NCI-H2081 (cell line): ENCODE measurements around the gene ADAP1.
"Not testable (repeated sequence)": the region's sequence is repeated elsewhere in the genome, so short reads cannot be mapped to it uniquely, and the experiment has no call there.

Source experiments
- DNase-seq, 2 experiments: peaks; one replicate each; lab custom pipeline; 2025; lab: John Stamatoyannopoulos, UW

ADAP1 gene

DNA sequence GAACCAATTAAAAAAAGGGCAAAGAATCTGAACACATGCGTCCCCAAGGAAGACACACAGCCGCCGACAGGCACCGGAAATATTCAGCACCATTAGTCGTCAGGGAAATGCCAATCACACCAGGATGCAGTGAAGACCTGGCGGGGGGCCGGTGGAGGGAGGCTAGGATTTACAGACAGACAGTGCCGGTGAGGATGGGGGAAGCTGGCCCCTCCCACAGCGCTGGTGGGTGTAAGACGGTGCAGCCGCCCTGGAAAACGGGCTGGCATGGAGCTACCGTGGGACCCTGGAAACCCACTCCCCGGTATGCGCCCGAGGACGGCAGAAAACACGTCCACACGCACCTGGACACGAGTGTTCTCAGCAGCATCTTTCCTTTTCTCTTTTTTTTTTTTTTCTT is 4.8 kb upstream of the ADAP1 start:
- no peak for DNase-seq

DNA sequence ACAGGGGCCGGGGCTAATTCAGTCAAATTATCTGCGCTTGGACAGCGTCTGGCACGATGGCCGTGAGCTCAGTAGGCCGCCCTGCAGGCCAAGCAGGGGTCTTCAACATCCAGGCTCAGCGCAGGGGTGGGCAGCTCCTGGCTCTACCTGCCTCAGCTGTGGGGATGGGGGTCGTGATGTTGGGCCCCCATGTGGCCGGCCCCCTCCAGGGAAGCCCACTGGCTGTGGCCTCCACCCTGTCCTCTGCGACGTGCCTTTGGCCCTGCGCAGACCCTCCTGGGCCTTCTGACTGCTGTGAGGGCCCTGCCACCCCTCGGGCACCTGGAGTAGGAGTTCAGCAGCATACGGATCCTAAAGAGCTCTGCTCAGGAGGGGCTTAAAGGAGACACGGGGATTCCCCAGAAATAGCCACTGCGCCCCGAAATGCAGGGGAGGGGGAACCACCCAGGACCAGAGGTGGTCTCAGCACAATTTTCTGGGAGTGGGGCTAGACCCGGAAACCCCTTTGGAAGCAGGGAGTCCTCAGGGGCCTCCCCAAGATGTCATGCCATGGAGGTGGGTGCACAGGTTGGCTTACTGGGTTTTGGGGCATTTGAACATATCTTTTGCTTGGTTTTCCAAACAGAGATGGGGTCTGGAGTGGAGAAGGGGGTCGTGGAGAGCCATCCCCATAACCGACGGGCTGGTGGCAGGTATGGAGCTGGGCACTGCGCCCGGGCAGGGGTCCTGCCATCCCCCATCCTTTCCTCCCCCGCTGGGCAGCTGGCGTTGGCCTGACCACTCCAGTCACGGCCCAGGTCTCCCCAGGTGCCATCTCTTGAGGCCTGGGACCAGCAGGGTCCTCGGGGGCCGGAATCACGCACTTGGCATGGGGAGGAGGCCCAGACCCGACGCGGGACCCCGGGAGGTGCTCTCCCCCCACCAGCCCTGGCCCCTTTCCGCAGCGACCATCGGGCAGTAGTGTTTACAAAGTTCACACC is 4.0 kb upstream of the ADAP1 start:
- no peak for DNase-seq

DNA sequence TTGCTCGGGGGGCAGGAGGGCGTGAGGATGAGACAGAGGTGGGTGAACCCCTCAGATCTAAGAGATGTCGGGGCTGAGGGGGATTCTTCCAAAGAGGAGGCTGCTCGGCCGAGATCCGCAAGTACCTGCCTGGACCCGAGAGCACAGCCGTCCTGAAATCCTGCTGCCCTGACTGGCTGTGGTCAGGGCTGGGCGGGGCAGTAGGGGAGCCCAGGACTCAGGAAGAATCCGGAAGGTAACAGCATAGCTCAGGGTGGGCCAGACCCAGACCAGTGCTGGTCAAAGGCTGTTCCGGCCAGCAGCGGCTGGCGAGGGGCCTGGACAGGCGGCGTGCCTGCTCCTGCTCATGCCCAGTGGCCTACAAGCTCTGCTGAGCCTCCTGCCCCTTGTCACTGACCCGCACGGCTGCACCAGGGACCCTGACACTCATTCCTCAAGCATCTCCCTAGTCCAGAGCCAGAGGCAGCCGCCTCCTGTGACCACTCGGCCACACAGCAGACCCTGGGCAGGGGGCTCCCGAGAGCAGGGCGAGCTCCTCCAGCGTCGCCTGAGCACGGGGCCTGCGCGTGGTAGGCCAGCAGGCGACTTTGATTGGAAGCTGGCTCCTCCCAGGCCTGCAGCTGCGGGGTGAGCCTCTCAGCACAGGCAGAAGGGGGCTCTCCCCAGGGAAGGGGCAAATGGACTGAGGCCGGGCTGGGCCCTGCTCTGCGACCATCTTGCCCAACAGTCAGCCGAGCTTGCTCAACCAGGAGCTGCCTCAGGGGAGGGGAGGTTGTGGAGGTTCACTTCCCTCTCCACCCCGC is 3.1 kb upstream of the ADAP1 start:
- no peak for DNase-seq

DNA sequence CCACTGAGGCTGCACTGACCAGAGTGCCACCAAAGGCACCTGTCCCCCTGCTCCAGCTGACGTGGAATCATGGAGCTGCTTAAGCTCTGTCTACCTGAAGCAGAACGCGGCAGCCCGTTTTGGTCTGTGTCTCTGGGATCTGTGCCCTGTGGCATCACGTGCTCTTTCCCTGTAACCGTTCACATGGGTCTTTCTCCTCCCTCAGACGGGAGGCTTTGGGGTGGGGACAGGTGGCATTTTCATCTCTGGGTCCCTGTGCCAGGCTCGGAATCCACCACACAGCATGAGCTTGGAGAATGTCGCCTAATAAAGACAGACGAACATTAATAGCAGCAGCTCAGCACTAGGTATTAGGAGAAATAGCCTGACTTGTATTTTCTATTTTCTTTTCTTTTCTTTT is 1.6 kb upstream of the ADAP1 start:
- DNase-seq: no peak

DNA sequence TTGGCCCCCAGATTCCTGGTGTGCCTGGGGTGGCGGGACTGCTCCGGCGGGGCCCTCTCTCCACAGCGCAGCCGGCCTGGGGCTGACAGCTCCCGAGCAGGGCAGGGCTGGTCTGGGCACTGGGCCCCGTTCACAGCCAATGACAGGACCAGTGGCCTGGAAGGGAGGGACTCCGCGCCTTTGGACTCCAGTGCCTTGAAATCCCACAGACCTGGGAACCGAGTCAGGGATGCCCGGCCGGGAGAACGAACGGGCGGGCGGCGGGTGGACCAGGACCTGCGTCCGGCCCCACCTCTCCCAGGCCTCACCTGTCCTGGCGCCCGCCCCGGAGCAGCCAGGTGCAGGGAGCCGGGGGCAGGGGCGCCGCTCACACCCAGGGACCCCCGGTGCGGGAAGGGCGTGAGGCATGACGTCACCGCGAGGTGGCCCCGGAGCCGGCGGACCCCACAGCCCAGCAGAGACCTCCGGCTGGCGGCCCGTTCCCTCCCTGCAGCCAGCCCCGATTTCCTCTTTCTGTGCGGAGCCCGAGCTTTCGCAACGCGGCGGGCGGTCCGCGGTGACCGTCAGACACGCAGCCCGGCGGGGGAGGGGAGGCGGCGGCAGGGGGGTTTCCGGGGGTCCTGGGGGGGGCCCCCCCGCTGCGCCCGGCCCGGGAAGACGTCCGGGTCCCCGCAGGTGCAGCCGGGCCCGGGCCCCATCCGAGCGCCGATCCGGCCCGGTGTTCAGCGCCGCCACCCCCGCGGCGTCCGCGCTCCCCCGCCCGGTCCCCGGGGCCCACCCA is 743 bp downstream of the ADAP1 start:
- DNase-seq: peak in 1 of 2 experiments; percentile 30

DNA sequence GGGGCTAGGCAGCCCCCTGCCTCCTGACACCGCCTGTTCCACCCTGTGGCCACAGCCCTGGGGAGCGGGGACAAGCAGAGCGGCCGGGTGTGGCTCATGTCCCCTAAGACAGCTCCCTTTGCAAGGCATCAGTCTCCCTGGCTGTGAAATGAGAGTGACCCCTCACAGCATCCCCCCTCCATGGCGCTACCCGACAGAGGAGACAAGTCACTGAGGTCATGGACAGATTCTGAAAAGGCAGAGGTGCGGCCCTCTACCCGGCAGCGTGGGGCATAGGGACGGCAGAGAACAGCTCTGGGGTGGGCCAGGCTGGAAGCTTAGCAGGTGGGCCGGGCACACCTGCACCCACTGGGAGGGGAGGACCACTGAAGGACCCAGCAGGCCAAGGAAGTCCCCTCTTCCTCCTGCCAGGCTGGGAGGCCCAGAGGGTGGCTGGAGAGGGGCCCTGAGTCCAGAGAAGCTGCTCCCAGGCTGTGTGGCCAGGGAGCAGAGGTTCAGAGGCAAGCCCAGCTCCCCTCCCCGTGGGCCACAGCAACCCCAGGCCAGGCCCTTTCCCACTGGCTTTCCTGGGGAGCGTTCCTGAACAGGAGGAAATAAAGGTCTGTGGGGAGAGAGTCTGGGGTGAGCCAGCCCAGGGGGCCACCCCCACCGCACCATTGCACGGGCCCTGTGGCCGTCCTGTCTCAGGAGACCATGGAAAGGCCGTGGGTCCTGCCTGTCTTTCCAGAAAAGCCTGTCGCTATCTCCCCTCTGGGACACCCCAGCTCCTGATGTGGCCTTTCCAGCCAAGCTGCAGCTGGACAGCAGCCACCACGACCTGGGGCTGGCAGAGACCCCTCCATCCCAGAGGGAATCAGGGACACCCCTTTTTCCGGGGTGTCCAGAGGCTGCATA is 1.7 kb downstream of the ADAP1 start:
- DNase-seq: no peak

DNA sequence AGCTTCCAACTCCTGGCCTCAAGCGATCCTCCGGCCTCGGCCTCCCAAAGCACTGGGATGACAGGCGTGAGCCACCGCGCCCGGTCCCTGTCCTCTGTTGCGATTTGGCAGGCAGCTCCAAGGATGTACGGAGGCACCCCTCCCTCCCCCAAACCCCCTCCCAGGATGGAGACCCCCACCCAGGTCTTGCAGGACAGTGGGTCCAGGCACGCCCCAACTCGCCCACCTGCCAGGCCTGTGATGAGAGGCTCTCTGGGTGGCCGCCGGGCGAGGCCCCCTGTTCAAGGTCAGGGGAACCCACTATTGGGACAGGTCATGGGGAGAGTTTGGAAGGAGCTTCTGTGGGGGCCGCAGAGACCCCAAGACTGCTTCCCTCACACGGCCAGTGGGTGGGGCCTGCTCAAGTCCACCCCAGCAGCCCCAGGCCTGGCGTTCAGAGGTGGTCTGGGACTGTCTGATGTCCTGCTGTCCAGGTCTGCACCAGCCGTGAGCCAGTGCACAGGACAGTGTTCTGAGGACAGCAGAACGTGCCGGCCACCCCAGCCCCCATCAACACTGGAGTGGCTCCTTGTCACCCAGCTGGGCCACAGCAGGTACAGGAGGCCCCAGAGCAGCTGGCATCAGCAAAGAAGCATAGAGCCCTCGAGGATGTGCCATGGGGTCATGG is 2.5 kb downstream of the ADAP1 start:
- DNase-seq: no peak

DNA sequence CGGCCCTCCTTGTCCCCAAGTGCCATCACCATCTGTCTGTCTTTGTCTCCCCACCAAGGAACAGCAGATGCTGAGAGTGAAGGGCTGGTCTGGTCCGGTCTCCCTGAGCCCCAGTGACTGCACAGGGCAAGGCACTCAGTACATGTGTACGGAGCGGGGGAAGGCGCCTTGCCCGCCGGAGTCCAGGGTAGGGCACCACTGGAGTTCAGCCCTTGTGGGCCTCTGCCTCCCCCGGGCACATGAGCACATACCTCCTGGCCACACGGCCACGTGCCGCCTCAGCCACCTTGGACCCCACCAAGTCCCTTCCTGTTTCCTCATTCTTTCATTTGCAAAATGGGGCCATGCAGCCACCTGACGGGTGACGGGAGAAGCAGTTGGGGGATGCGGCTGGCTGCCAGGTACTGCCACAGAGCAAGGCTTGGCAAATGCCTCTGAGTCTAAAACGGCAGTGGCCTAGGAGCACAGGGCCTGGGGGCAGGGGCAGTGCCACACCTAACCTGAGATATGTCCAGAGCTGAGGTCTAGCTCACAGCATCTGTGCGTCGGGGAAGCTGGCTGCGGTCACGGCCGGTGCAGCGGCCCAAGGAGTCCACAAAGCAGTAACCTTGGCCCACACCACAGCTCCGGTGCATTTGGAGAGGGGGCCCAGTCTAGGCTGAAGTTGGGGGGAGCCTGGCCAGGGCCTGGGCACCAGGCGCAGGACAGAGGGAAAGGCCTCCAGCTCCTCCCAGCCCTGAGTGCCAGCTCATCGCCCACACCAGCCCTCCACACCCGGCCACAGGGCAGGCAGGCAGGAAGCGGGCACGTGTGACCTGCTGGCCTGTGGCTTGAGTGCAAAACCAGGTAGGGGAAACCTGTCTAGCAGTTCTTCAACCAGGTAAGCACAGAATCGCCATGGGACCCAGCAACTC is 5.2 kb downstream of the ADAP1 start:
- no peak for DNase-seq

DNA sequence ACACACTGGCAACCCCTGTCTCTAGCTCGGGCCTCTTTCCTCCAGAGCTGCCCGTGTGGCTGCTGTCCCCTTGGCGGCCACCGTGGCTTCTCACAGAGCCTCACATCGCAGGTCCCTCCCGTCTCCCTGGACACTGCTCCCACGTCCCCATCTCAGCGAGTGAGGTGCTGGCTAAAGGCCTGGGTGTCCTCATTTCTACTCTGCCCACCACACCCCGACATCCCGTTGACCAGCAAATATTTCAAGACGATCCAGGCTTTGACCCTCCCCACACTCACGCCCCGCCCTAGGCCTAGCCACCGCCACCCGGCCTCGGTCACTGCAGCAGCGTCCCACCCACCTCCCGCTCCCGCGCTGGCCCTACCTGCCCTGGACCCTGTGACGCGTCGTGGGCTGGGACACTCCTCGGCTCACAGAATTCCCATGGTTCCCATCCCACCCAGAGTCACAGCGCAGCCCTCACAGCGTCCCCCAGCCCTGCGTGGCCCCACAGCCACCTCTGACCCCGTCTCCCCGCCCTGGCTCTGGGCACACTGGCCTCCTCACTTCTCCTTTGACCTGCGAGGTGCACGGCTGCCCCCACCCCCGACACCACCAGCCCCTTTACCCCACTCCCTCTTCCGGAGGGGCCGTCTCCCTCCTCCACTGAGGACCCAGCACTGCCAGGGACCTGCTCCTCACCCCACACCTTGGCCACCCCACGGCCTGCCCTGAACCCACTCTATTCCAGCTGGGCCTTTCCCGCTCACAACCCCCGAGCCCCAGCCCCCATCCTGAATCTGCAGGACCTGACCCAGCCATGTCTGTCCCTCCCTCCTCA is 6.9 kb downstream of the ADAP1 start:
- no peak for DNase-seq

DNA sequence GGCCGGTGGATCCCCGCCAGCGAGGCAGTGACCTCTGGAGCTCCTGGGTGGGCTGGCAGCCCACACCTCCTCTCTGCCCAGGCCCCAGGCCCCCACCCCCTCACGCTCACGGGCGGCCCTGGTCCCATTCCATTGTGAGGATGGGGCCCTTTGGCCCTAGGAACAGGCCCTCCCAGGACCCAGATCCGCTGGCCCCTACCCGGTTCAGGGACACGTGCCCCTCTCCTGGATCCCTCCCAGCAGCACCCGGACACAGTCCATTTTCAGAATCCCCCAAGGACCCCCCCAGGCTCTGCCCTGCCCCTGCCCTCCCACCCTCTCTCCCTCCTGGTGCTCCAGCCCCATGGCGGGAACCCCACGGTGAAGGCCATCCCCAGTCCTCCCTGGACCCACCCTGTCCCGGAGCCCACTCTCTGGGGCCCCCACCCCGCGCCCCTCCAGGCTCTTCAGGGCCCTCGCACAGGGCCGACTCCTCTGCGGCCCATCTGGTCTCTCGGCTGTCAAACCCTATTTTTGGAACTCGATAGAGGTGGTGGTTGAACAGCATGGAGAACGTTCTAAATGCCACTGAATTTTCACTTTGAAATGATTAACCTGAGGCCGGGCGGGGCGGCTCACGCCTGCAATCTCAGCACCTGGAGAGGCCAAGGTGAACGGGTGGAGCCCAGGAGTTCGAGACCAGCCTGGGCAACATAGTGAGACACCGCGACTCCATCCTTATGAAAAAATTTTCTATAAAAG is 8.1 kb downstream of the ADAP1 start:
- DNase-seq: no peak

DNA sequence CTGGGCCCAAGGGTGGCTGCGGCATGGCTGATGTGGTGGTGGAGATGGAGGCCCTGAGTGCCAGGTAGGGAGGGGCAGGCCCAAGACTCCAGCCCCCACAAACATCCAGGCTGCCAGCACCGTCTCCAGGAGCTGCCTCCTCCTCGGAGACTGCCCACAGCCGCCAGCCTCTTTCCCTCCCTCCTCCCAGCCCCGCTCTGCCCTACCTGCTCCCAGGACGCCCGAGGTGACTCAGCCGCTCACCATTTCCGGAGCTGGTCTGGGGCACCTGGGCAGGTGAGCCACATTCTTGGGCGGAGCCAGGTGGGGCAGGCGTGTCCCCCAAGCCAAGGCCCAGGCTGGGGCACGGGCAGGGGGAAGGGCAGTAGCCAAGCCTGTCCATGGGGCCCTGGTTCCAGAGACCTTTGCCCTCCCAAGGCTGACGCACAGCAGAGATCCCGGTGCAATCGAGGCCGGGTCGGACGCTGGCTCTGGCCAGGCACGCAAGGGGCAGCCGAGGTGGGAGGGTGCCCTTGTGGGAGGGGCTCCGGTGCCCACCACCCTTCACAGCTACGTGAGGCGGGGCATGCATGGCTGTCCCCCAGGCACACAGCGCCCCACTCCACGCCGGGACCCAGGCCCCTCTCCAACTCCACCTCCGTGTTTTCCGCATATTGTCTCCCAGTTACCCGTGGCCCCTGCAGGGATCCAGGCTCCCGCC is 8.8 kb downstream of the ADAP1 start:
- DNase-seq: no peak

DNA sequence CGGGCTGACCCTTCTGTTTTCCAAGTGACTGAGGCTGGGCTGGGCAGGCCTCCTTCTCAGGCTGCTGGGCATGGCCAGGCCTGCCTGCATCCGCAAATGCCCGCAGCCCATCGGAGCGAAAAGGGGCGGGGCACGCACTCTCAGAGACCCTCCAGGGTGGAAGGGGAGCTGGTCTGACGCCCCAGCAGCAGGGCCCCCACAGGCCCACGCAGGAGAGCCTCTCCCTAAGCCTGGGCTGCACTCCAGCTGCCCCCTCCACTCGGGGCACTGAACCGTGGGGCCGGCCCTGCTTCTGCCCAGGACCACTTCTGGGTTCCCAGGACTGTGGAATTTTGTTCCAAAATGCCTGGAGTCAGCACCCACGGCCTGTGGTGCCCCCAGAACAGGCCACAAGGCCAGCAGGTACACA is 9.3 kb downstream of the ADAP1 start:
- DNase-seq: no peak

DNA sequence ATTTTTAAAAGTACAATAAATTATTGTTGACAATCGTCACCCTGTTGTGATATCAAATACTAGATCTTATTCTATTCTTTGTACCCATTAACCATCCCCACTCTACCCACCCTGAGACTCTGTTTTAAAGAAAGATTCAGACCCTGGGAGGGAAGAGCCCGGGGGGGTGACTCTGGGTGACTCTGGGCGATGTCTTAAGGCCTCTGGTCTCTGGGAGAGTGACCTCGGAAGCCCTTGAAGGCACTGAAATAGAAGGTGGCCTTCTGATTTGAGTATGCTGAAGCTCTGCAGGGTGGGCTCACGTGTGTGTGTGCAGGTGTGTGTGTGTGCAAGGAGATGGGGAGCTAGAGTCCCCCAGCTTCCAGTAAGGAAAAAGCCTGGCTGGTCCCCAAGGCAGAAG is 9.7 kb downstream of the ADAP1 start:
- no peak for DNase-seq

DNA sequence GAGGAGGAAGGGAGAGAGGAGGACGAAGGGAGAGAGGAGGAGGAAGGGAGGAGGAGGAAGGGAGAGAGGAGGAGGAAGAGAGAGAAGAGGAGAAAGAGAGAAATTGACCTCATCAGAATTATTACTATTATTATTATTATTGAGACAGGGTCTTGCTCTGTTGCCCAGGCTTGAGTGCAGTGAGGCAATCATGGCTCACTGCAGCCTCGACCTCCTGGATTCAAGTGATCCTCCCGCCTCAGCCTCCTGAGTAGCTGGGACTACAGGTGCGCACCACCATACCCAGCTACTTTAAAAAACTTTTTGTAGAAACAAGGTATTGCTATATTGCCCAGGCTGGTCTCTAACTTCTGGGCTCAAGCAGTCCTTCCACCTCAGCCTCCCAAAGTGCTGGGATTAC is 10.7 kb downstream of the ADAP1 start:
- not testable (repeated sequence) for DNase-seq

DNA sequence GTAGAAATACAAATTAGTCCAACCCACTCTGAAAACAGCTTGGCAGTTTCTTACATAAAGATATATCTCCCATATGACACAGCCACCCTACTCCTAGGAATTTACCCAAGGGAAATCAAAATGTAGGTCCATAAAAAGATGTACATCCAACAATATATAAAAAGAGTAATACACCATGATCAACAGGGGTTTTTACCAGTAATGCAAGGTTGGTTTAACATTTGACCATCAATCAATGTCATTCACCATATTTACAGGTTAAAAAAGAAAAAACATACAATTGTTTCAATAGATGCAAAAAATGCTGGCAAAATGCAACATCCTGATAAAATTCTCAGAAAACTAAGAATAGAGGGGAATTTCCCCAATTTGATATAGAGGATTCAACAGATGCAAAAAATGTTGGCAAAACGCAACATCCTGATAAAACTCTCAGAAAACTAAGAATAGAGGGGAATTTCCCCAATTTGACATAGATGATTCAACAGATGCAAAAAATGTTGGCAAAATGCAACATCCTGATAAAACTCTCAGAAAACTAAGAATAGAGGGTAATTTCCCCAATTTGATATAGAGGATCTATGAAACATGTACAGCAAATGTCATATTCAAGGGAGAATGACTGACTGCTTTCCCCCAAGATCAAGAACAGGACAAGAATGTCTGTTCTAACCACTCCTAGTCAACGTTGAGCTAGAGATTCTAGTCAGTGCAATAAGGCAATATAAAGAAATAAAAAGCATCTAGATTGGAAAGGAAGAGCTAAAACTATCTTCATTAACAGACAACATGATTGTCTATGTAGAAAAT is 13.7 kb downstream of the ADAP1 start:
- DNase-seq: no peak

DNA sequence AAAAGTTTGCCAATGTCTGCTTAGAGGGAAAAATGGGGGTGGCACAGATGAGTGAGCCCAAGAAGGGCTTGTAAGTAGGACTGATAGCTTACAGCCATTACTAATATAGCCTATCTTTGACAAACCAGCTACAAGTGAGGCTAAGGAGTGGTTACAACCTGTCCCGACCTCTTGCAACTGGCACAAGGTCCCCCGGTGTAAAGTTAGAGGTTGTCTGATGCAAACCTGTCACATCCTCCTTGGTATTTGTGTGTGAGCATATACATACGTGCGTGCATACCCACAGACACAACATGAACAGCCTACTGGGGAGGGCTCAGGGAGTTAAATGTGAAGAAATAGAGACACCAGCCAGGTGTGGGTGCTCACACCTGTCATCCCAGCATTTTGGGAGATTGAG is 14.6 kb downstream of the ADAP1 start:
- no peak for DNase-seq
